HEK293 (cell line): ENCODE results near the gene PPP1R10.

Source experiments
- CTCF ChIA-PET: fragments of 350-600 bp; formaldehyde crosslinking; extraction: SDS; loops from one replicate; lab custom pipeline; 2021; ENCODE audit warnings: antibody characterized with exemption; lab: Yijun Ruan, JAX
- POLR2A ChIA-PET: fragments of 300-600 bp; formaldehyde crosslinking; extraction: SDS; loops from one replicate; lab custom pipeline; 2020; ENCODE audit warnings: antibody characterized with exemption, inconsistent platforms; lab: Yijun Ruan, JAX
- H3K27ac ChIP-seq: fragments of 200-500 bp; sonication (Bioruptor generic); 2 replicates; pipeline ENCODE4 v1.5.1; 2014; ENCODE audit warnings: low read depth, low read length, control low read depth, inconsistent platforms; ENCODE audit errors: extremely low read depth
- H3K36me3 ChIP-seq, 2 experiments: fragments of 200-500 bp in 1 of 2; sonication (Bioruptor generic) in 1 of 2; 1 replicate in 1 of 2; 2 replicates in 1 of 2; pipeline ENCODE4 v1.5.1; 2014 to 2017; ENCODE audit warnings: inconsistent platforms in 2 of 2, low read length in 2 of 2; ENCODE audit not compliant: control insufficient read depth in 2 of 2, insufficient read depth in 1 of 2
- H3K4me1 ChIP-seq: fragments of 200-500 bp; sonication (Bioruptor generic); 2 replicates; pipeline ENCODE4 v1.5.1; 2014; ENCODE audit warnings: mild to moderate bottlenecking, low read length, inconsistent platforms; ENCODE audit not compliant: control insufficient read depth, insufficient read depth
- H3K4me3 ChIP-seq: 2 replicates; pipeline ENCODE4 v1.5.1; 2011; ENCODE audit warnings: low read depth, mild to moderate bottlenecking, control low read depth, low read length, moderate library complexity
- H3K9me3 ChIP-seq: fragments of 200-500 bp; sonication (Bioruptor generic); 2 replicates; pipeline ENCODE4 v1.5.1; 2014; ENCODE audit warnings: low read depth, low read length, inconsistent platforms; ENCODE audit not compliant: control insufficient read depth, insufficient read depth
- BCL11B ChIP-seq: fragments of 450-650 bp; formaldehyde crosslinking; IDR thresholded peaks from 2 replicates; pipeline ENCODE4 v1.5.1; 2016; ENCODE audit warnings: low read depth, missing biosample characterization, missing genetic modification characterization
- GFI1B ChIP-seq: fragments of 450-650 bp; formaldehyde crosslinking; IDR thresholded peaks from 2 replicates; pipeline ENCODE4 v1.5.1; 2016; ENCODE audit warnings: missing biosample characterization, missing genetic modification characterization
- IKZF3 ChIP-seq: fragments of 450-650 bp; IDR thresholded peaks from 2 replicates; pipeline ENCODE4 v1.5.0; 2018; ENCODE audit warnings: missing biosample characterization, mild to moderate bottlenecking, missing genetic modification characterization, moderate library complexity
- PBX3 ChIP-seq: sonication (generic); formaldehyde crosslinking; IDR thresholded peaks from 2 replicates; pipeline ENCODE4 v1.8.1; 2022; ENCODE audit warnings: mild to moderate bottlenecking, moderate library complexity, missing genetic modification reagents
- PRDM1 ChIP-seq: fragments of 450-650 bp; formaldehyde crosslinking; IDR thresholded peaks from 2 replicates; pipeline ENCODE4; 2016; ENCODE audit warnings: missing biosample characterization, missing genetic modification characterization
- ZNF16 ChIP-seq: fragments of 450-650 bp; formaldehyde crosslinking; IDR thresholded peaks from 2 replicates; pipeline ENCODE4 v1.5.1; 2016; ENCODE audit warnings: low read depth, missing biosample characterization, missing genetic modification characterization
- ZNF174 ChIP-seq: fragments of 450-650 bp; formaldehyde crosslinking; IDR thresholded peaks from 2 replicates; pipeline ENCODE4 v1.5.0; 2017; ENCODE audit warnings: missing biosample characterization, mild to moderate bottlenecking, missing genetic modification characterization
- ZNF23 ChIP-seq: fragments of 450-650 bp; formaldehyde crosslinking; IDR thresholded peaks from 2 replicates; pipeline ENCODE4 v1.5.1; 2016; ENCODE audit warnings: missing biosample characterization, missing genetic modification characterization, borderline replicate concordance
- ZNF24 ChIP-seq: fragments of 450-650 bp; formaldehyde crosslinking; IDR thresholded peaks from 2 replicates; pipeline ENCODE4 v1.5.1; 2016; ENCODE audit warnings: missing biosample characterization, missing genetic modification characterization
- ZNF555 ChIP-seq: fragments of 450-650 bp; formaldehyde crosslinking; conservative IDR thresholded peaks from 2 replicates; pipeline ENCODE4 v1.5.1; 2017; ENCODE audit warnings: missing biosample characterization, mild to moderate bottlenecking, missing genetic modification characterization, inconsistent platforms
- ZNF600 ChIP-seq: fragments of 450-650 bp; formaldehyde crosslinking; IDR thresholded peaks from 2 replicates; pipeline ENCODE4 v1.5.1; 2016; ENCODE audit warnings: missing biosample characterization, missing genetic modification characterization
- ZNF610 ChIP-seq: fragments of 450-650 bp; formaldehyde crosslinking; IDR thresholded peaks from 2 replicates; pipeline ENCODE4 v1.5.1; 2016; ENCODE audit warnings: missing biosample characterization, missing genetic modification characterization, borderline replicate concordance
- ZNF624 ChIP-seq: fragments of 450-650 bp; formaldehyde crosslinking; IDR thresholded peaks from 2 replicates; pipeline ENCODE4 v1.5.1; 2017; ENCODE audit warnings: missing biosample characterization, missing genetic modification characterization
- ZNF843 ChIP-seq: fragments of 450-650 bp; formaldehyde crosslinking; IDR thresholded peaks from 2 replicates; pipeline ENCODE4 v1.5.1; 2016; ENCODE audit warnings: missing biosample characterization, missing genetic modification characterization
- TF ChIP-seq, protein P1 (sequence below): fragments of 450-650 bp; IDR thresholded peaks from 2 replicates; pipeline ENCODE4 v1.5.1; 2018; ENCODE audit warnings: missing biosample characterization, missing genetic modification characterization
- TF ChIP-seq, protein P2 (sequence below): fragments of 450-650 bp; formaldehyde crosslinking; IDR thresholded peaks from 2 replicates; pipeline ENCODE4 v1.5.1; 2016; ENCODE audit warnings: missing biosample characterization, missing genetic modification characterization
- TF ChIP-seq, protein P3 (sequence below): fragments of 450-650 bp; formaldehyde crosslinking; IDR thresholded peaks from 2 replicates; pipeline ENCODE4 v1.5.1; 2016; ENCODE audit warnings: missing biosample characterization, missing genetic modification characterization
- TF ChIP-seq, protein P4 (sequence below): fragments of 450-650 bp; formaldehyde crosslinking; IDR thresholded peaks from 2 replicates; pipeline ENCODE4 v1.5.1; 2017; ENCODE audit warnings: missing biosample characterization, missing genetic modification characterization

Gene PPP1R10

DNA sequence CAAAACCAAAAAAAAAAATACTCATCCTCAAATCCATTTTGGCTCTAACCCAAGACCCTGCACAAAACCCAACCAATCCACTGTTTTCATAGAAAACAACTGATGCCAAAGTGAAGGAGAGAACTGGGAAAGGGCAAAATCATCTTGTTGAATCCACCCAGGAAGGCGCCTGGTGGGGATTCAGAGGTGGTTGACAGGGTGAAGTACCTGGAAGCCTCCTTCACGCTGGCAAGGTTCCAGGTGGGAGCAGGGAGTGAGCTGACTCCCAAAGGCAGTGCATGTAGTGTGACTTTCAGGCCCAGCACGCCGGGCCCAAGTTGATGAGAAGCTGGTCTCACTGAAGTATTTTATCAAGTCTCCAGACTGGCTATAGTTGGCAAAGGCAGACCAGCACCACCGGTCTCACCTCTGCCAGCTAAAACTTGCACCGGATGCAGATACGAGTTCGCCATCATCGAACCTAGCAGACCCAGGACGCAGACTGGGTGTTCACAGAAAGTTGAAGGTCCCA lies 16.5 kb downstream of the PPP1R10 start (continued):
- TF ChIP-seq, protein P1, sequence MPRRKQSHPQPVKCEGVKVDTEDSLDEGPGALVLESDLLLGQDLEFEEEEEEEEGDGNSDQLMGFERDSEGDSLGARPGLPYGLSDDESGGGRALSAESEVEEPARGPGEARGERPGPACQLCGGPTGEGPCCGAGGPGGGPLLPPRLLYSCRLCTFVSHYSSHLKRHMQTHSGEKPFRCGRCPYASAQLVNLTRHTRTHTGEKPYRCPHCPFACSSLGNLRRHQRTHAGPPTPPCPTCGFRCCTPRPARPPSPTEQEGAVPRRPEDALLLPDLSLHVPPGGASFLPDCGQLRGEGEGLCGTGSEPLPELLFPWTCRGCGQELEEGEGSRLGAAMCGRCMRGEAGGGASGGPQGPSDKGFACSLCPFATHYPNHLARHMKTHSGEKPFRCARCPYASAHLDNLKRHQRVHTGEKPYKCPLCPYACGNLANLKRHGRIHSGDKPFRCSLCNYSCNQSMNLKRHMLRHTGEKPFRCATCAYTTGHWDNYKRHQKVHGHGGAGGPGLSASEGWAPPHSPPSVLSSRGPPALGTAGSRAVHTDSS (tag by site-specific recombination), result no peak
- TF ChIP-seq ZNF624 (tag by site-specific recombination), result no peak
- TF ChIP-seq, protein P2, sequence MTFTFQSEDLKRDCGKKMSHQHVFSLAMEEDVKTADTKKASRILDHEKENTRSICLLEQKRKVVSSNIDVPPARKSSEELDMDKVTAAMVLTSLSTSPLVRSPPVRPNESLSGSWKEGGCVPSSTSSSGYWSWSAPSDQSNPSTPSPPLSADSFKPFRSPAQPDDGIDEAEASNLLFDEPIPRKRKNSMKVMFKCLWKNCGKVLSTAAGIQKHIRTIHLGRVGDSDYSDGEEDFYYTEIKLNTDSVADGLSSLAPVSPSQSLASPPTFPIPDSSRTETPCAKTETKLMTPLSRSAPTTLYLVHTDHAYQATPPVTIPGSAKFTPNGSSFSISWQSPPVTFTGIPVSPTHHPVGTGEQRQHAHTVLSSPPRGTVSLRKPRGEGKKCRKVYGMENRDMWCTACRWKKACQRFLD, result no peak
- TF ChIP-seq ZNF843 (tag by site-specific recombination), result no peak

DNA sequence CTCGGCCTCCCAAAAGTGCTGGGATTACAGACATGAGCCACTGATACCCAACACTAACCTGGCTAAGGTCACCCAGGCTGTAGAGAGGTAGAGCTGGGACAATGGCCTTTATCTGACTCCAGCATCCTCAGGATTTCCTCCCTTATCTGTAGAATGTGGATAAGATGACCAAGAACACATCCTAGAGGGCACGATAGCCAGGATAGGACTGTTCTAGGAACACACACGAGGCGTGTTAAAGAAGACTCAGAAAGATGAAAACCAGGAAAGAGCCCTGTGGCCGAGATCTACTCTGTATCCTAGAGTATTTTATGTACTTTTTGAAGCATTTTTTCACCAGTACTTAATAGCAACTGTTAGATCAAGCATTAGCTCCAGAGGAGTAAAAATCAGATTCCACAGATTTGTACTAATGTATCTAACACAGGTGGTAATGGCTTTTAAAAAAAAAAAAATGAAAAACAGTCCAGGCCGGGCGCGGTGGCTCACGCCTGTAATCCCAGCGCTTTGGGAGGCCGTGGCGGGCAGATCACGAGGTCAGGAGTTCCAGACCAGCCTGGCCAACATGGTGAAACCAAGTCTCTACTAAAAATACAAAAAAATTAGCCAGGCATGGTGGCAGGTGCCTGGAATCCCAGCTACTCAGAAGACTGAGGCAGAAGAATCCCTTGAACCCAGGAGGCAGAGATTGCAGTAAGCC lies 17.3 kb downstream of the PPP1R10 start:
- H3K9me3 ChIP-seq, result no peaks in the 10 kb centered on the region
- H3K36me3 ChIP-seq, result peaks cover 34 to 57% of the 10 kb centered on the region in 2 experiments
- 0 out of 2 replicates have a peak overlapping the region, but pooled peaks have one; percentile 2 for H3K27ac ChIP-seq
- POLR2A ChIA-PET, result interaction anchor here (0.6 to 14.9 kb wide), 5 partner anchors 11 to 122 kb away, joined by 3 to 197 read pairs (median 4); partner anchors contain the start of gene ABCF1
- CTCF ChIA-PET, result interaction anchor here (0.6 to 9.8 kb wide), 11 partner anchors 11 to 488 kb away, joined by 3 to 121 read pairs (median 5); no protein-coding TSS in a partner anchor
- TF ChIP-seq ZNF16 (tag by site-specific recombination) (no peak), PRDM1 (tag by site-specific recombination) (no peak), ZNF24 (tag by site-specific recombination) (no peak), GFI1B (no peak), ZNF600 (tag by site-specific recombination) (peak; percentile 47; the same call in 1 of the 2 replicates), ZNF555 (tag by site-specific recombination) (no peak), ZNF610 (tag by site-specific recombination) (no peak), ZNF174 (tag by site-specific recombination) (no peak), ZNF23 (tag by site-specific recombination) (no peak), IKZF3 (tag by site-specific recombination) (0 out of 2 replicates have a peak, but pooled peaks have one; percentile 11), BCL11B (tag by site-specific recombination) (no peak), PBX3 (no peak)
- TF ChIP-seq, protein P3, sequence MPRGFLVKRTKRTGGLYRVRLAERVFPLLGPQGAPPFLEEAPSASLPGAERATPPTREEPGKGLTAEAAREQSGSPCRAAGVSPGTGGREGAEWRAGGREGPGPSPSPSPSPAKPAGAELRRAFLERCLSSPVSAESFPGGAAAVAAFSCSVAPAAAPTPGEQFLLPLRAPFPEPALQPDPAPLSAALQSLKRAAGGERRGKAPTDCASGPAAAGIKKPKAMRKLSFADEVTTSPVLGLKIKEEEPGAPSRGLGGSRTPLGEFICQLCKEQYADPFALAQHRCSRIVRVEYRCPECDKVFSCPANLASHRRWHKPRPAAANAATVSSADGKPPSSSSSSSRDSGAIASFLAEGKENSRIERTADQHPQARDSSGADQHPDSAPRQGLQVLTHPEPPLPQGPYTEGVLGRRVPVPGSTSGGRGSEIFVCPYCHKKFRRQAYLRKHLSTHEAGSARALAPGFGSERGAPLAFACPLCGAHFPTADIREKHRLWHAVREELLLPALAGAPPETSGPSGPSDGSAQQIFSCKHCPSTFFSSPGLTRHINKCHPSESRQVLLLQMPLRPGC (tag by site-specific recombination), result no peak
- TF ChIP-seq, protein P1 (tag by site-specific recombination), result no peak
- TF ChIP-seq, protein P4, sequence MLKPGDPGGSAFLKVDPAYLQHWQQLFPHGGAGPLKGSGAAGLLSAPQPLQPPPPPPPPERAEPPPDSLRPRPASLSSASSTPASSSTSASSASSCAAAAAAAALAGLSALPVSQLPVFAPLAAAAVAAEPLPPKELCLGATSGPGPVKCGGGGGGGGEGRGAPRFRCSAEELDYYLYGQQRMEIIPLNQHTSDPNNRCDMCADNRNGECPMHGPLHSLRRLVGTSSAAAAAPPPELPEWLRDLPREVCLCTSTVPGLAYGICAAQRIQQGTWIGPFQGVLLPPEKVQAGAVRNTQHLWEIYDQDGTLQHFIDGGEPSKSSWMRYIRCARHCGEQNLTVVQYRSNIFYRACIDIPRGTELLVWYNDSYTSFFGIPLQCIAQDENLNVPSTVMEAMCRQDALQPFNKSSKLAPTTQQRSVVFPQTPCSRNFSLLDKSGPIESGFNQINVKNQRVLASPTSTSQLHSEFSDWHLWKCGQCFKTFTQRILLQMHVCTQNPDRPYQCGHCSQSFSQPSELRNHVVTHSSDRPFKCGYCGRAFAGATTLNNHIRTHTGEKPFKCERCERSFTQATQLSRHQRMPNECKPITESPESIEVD (tag by site-specific recombination), result no peak
- no peaks in the 10 kb centered on the region for H3K4me1 ChIP-seq
- no peak overlapping the region for H3K4me3 ChIP-seq
